B cell (primary cell): Measurements from ENCODE around the gene DUSP11. TPM values are rescaled to one million over a fixed set of nuclear protein-coding genes. Genes with fewer than 3 reads are reported as not detected.
A peak's percentile ranks its signal among the peaks of the same experiment; 100 is the strongest.

Source experiments
- ATAC-seq: fragments of 200-7000 bp; cut with Tn5 transposase; one replicate; pipeline ENCODE4 v1.10.0; 2021; ENCODE audit warnings: low read depth, mild to moderate bottlenecking, moderate number of reproducible peaks, moderate library complexity
- CTCF ChIA-PET: fragments of 350-600 bp; sonication (Branson Sonifier 250); formaldehyde crosslinking; loops from one replicate; lab custom pipeline; 2021; ENCODE audit warnings: antibody characterized with exemption, inconsistent platforms; lab: Charles Lee
- POLR2A ChIA-PET: fragments of 350-600 bp; sonication (Branson Sonifier 250); formaldehyde crosslinking; loops from one replicate; lab custom pipeline; 2021; ENCODE audit warnings: antibody characterized with exemption; lab: Charles Lee
- DNase-seq: peaks from one replicate; pipeline ENCODE4 v3.0.0; 2013
- H2AFZ ChIP-seq: 2 replicates; pipeline ENCODE4 v1.6.1; 2012; ENCODE audit warnings: mild to moderate bottlenecking, low read depth, low read length; ENCODE audit not compliant: insufficient read depth, poor library complexity, severe bottlenecking
- H3K27ac ChIP-seq, 2 donors: 1 replicate in 1 of 2; 2 replicates in 1 of 2; pipeline ENCODE4 v1.5.1; 2012 to 2013; ENCODE audit warnings: low read length in 2 of 2, mild to moderate bottlenecking in 2 of 2, moderate library complexity in 1 of 2
- H3K27me3 ChIP-seq, 4 experiments: fragments of 200-600 bp in 1 of 4; sonication (generic) in 1 of 4; replicated peaks in 1 of 4; 1 replicate in 2 of 4; 2 replicates in 2 of 4; pipeline versions ENCODE4 v1.6.1 to v1.7.0; 2013 to 2016; ENCODE audit warnings: low read length in 3 of 4, mild to moderate bottlenecking in 2 of 4, mixed read lengths in 1 of 4, moderate library complexity in 1 of 4; ENCODE audit not compliant: insufficient read depth in 4 of 4, control insufficient read depth in 3 of 4; ENCODE audit errors: control extremely low read depth in 1 of 4
- H3K36me3 ChIP-seq, 2 experiments: replicated peaks in 1 of 2; 1 replicate in 1 of 2; 2 replicates in 1 of 2; pipeline versions ENCODE4 v1.6.1 to v1.7.1; 2013; ENCODE audit warnings: low read length in 1 of 2; ENCODE audit not compliant: insufficient read depth in 2 of 2, control insufficient read depth in 1 of 2; ENCODE audit errors: control extremely low read depth in 1 of 2, extremely low read depth in 1 of 2
- H3K4me1 ChIP-seq, 2 donors: fragments of 200-600 bp in 1 of 2; sonication (generic) in 1 of 2; 1 replicate in 1 of 2; 2 replicates in 1 of 2; pipeline versions ENCODE4 v1.5.1 to v1.6.1; 2013 to 2017; ENCODE audit warnings: low read length in 2 of 2; ENCODE audit not compliant: control insufficient read depth in 2 of 2, insufficient read depth in 2 of 2
- H3K4me2 ChIP-seq: replicated peaks from 2 replicates; pipeline ENCODE3; 2012; ENCODE audit warnings: mild to moderate bottlenecking, low read depth, low read length; ENCODE audit not compliant: poor library complexity, severe bottlenecking
- H3K4me3 ChIP-seq, 5 experiments: fragments of 200-600 bp in 1 of 5; sonication (generic) in 1 of 5; 1 replicate in 3 of 5; 2 replicates in 2 of 5; pipeline versions ENCODE4 v1.5.1 to v1.7.0; 2011 to 2016; ENCODE audit warnings: low read length in 4 of 5, mild to moderate bottlenecking in 4 of 5, low read depth in 2 of 5, control low read depth in 1 of 5, moderate library complexity in 1 of 5; ENCODE audit not compliant: insufficient read depth in 1 of 5; ENCODE audit errors: control extremely low read depth in 1 of 5, extremely low read depth in 1 of 5
- H3K79me2 ChIP-seq: fragments of 200-600 bp; sonication (generic); one replicate; pipeline ENCODE4 v1.6.0; 2016; ENCODE audit warnings: low read length; ENCODE audit not compliant: control insufficient read depth, insufficient read depth
- H3K9ac ChIP-seq: fragments of 200-600 bp; sonication (generic); 2 replicates; pipeline ENCODE4 v1.6.1; 2017; ENCODE audit warnings: mild to moderate bottlenecking, low read length, moderate library complexity
- H3K9me3 ChIP-seq, 3 donors: one replicate each; pipeline versions ENCODE4 v1.6.1 to v1.7.1; 2013; ENCODE audit warnings: low read length in 2 of 3; ENCODE audit not compliant: control insufficient read depth in 2 of 3, insufficient read depth in 1 of 3; ENCODE audit errors: control extremely low read depth in 1 of 3
- H4K20me1 ChIP-seq: 2 replicates; pipeline ENCODE4 v1.6.0; 2012; ENCODE audit warnings: mild to moderate bottlenecking, low read length; ENCODE audit not compliant: insufficient read depth, control insufficient read depth, poor library complexity, severe bottlenecking
- H3K27ac Mint-ChIP-seq: one replicate; pipeline ENCODE4 v1.8.0; 2021; ENCODE audit warnings: mixed read lengths
- H3K27me3 Mint-ChIP-seq: one replicate; pipeline ENCODE4 v1.8.0; 2021; ENCODE audit warnings: mixed read lengths
- H3K4me1 Mint-ChIP-seq: one replicate; pipeline ENCODE4 v1.8.0; 2021; ENCODE audit warnings: mixed read lengths
- H3K4me3 Mint-ChIP-seq: one replicate; pipeline ENCODE4 v1.8.0; 2021; ENCODE audit warnings: mixed read lengths
- H3K9me3 Mint-ChIP-seq: one replicate; pipeline ENCODE4 v1.8.0; 2022; ENCODE audit warnings: mixed read lengths; ENCODE audit not compliant: insufficient read depth
- CTCF ChIP-seq: fragments of 200-600 bp; IDR thresholded peaks from one replicate; pipeline ENCODE4 v1.8.0; 2022; ENCODE audit warnings: antibody characterized with exemption, mild to moderate bottlenecking
- EZH2 ChIP-seq: IDR thresholded peaks from 2 replicates; pipeline ENCODE4 v1.6.1; 2012; ENCODE audit warnings: borderline replicate concordance, low read depth, mild to moderate bottlenecking, moderate library complexity, low read length; ENCODE audit not compliant: insufficient read depth, poor library complexity, severe bottlenecking
- WGBS: methylation state at CpG from one replicate; pipeline ENCODE4 v1.1.5; 2013; ENCODE audit warnings: missing lambda C conversion rate; ENCODE audit not compliant: insufficient coverage; 5-methylcytosine and 5-hydroxymethylcytosine counted together
- intact Hi-C: fragments of 100-400 bp; cut with micrococcal nuclease; formaldehyde crosslinking; loops from one replicate; pipeline ENCODE4 v1.10.0; 2022
- polyA plus RNA-seq: library from polyadenylated mRNA; depleted of rRNA; stranded (reverse); fragments of >200 nt; gene quantifications from 2 replicates; pipeline ENCODE4 v1.2.3, GENCODE V29; 2012
- total RNA-seq, 2 donors: library from RNA; stranded (reverse); fragments of 120-200 nt in 1 of 2; gene quantifications; 1 replicate in 1 of 2; 2 replicates in 1 of 2; pipeline versions ENCODE4 v1.2.3 to v1.2.4, GENCODE V29; 2013 to 2022

The DUSP11 gene
- total and polyA plus RNA-seq, 2 donors (not counting 1 experiment from before 2014, with no cell fraction given), result 16.0 to 42.2 TPM

- WGBS, result 1% methylated on average over 47 of the region's 49 CpGs
- Histone ChIP-seq H3K4me3 (peak within 1 kb of the TSS; percentile 68 to 97 (median 88)), H3K27me3 (no peaks in the 10 kb centered on the region), H3K79me2 (peaks cover 21% of the 10 kb centered on the region), H2AFZ (peak within 1 kb of the TSS; percentile 95), H3K4me2 (peak within 1 kb of the TSS; percentile 81), H3K4me1 (peaks cover 8 to 15% of the 10 kb centered on the region in 2 donors), H3K9ac (peak within 1 kb of the TSS; percentile 89), H4K20me1 (no peaks in the 10 kb centered on the region), H3K36me3 (peaks cover 0 to 17% of the 10 kb centered on the region in 2 experiments), H3K9me3 (peaks cover 0 to 13% (median 0%) of the 10 kb centered on the region in 3 donors), H3K27ac (peak within 1 kb of the TSS; percentile 59 to 78)
- DNase-seq, result peak; percentile 95
- ChIA-PET POLR2A (interaction anchor here (0.7 to 1.5 kb wide), 4 partner anchors 385 to 718 kb away, joined by 3 to 7 read pairs (median 6); partner anchors contain the start of genes CCT7, INO80B and MOB1A), CTCF (interaction anchor here (1.3 kb wide), 1 partner anchor 383 kb away, joined by 5 read pairs; no protein-coding TSS in a partner anchor)
- Mint-ChIP-seq H3K4me1 (peaks cover 16% of the 10 kb centered on the region), H3K9me3 (peaks cover 3% of the 10 kb centered on the region), H3K27ac (peak within 1 kb of the TSS; percentile 83), H3K27me3 (no peaks in the 10 kb centered on the region), H3K4me3 (peak within 1 kb of the TSS; percentile 91)
- ATAC-seq, result peak; percentile 99
- TF ChIP-seq EZH2 (no peak), CTCF (no peak)
- intact Hi-C loops, result loop anchor here (1.0 to 10.0 kb wide), 9 partner anchors 43 to 1222 kb away; partner anchors contain the start of genes AUP1, DGUOK, DQX1 and DUSP11
These were observed 42.8 kb downstream of the DUSP11 start, which contains the start of gene TPRKB for GRCh38 chr2:73736855-73737779. TSS of gene TPRKB (minus strand) at chr2:73737345. CDS start at chr2:73734569, 2,776 bp downstream.
